Measurements from ENCODE around the gene R3HDM1.
"Not testable (repeated sequence)": the region's sequence is repeated elsewhere in the genome, so short reads cannot be mapped to it uniquely, and the experiment has no call there.

R3HDM1 gene

GRCh38 chr2:135530313-135531230, 712 bp upstream of the R3HDM1 start, which contains the start of gene ZRANB3:
Gene ZRANB3 (minus strand): TSS chr2:135531218.
- Histone ChIP-seq H3K4me1 (ENCODE audit: control insufficient read depth, insufficient read depth, low read length) (no peaks in the 10 kb centered on the region), H3K27me3 (ENCODE audit: control insufficient read depth, insufficient read depth, low read length) (no peaks in the 10 kb centered on the region), H3K36me3 (ENCODE audit: control insufficient read depth, insufficient read depth, low read length) (no peaks in the 10 kb centered on the region), H3K4me3 (ENCODE audit: low read length) (peak within 1 kb of the TSS; percentile 93), H3K9me3 (ENCODE audit: control insufficient read depth, insufficient read depth, low read length) (no peaks in the 10 kb centered on the region), H3K27ac (ENCODE audit: low read length) (no peak within 1 kb of the TSS)
- no CpG with 5 or more reads among the region's 46 CpGs for WGBS (ENCODE audit: insufficient coverage, insufficient read length)
- peak; percentile 95 for DNase-seq (ENCODE audit: low read depth, low spot score)

GRCh38 chr2:135532581-135532980, 1.3 kb downstream of the R3HDM1 start:
- H3K4me3 ChIP-seq (ENCODE audit: low read length): no peak overlapping the region
- no peak overlapping the region for H3K27ac ChIP-seq (ENCODE audit: low read length)
- no peaks in the 10 kb centered on the region for H3K4me1 ChIP-seq (ENCODE audit: control insufficient read depth, insufficient read depth, low read length)
- no peaks in the 10 kb centered on the region for H3K9me3 ChIP-seq (ENCODE audit: control insufficient read depth, insufficient read depth, low read length)
- no peak for DNase-seq (ENCODE audit: low read depth, low spot score)
- H3K27me3 ChIP-seq (ENCODE audit: control insufficient read depth, insufficient read depth, low read length): no peaks in the 10 kb centered on the region
- H3K36me3 ChIP-seq (ENCODE audit: control insufficient read depth, insufficient read depth, low read length): no peaks in the 10 kb centered on the region
- WGBS (ENCODE audit: insufficient coverage, insufficient read length): no CpG with 5 or more reads among the region's 3 CpGs

- not testable (repeated sequence) for H3K27me3 ChIP-seq (ENCODE audit: control insufficient read depth, insufficient read depth, low read length); H3K4me3 ChIP-seq (ENCODE audit: low read length); H3K9me3 ChIP-seq (ENCODE audit: control insufficient read depth, insufficient read depth, low read length); DNase-seq (ENCODE audit: low read depth, low spot score); H3K4me1 ChIP-seq (ENCODE audit: control insufficient read depth, insufficient read depth, low read length); H3K36me3 ChIP-seq (ENCODE audit: control insufficient read depth, insufficient read depth, low read length); H3K27ac ChIP-seq (ENCODE audit: low read length)
- no CpG with 5 or more reads among the region's 15 CpGs for WGBS (ENCODE audit: insufficient coverage, insufficient read length)
These were observed 2.3 kb downstream of the R3HDM1 start for GRCh38 chr2:135533545-135533944.

GRCh38 chr2:135546436-135546835, 15.2 kb downstream of the R3HDM1 start:
- Histone ChIP-seq H3K27me3 (ENCODE audit: control insufficient read depth, insufficient read depth, low read length) (no peaks in the 10 kb centered on the region), H3K4me1 (ENCODE audit: control insufficient read depth, insufficient read depth, low read length) (no peaks in the 10 kb centered on the region), H3K4me3 (ENCODE audit: low read length) (no peak overlapping the region), H3K36me3 (ENCODE audit: control insufficient read depth, insufficient read depth, low read length) (no peaks in the 10 kb centered on the region), H3K27ac (ENCODE audit: low read length) (no peak overlapping the region), H3K9me3 (ENCODE audit: control insufficient read depth, insufficient read depth, low read length) (no peaks in the 10 kb centered on the region)
- WGBS (ENCODE audit: insufficient coverage, insufficient read length): no CpG with 5 or more reads among the region's 3 CpGs
- DNase-seq (ENCODE audit: low read depth, low spot score): no peak

- no peaks in the 10 kb centered on the region for H3K9me3 ChIP-seq (ENCODE audit: control insufficient read depth, insufficient read depth, low read length)
- DNase-seq (ENCODE audit: low read depth, low spot score): no peak
- no peaks in the 10 kb centered on the region for H3K27me3 ChIP-seq (ENCODE audit: control insufficient read depth, insufficient read depth, low read length)
- no peak overlapping the region for H3K27ac ChIP-seq (ENCODE audit: low read length)
- no CpG with 5 or more reads among the region's 3 CpGs for WGBS (ENCODE audit: insufficient coverage, insufficient read length)
- H3K4me3 ChIP-seq (ENCODE audit: low read length): no peak overlapping the region
- H3K4me1 ChIP-seq (ENCODE audit: control insufficient read depth, insufficient read depth, low read length): no peaks in the 10 kb centered on the region
- no peaks in the 10 kb centered on the region for H3K36me3 ChIP-seq (ENCODE audit: control insufficient read depth, insufficient read depth, low read length)
These were observed 16.0 kb downstream of the R3HDM1 start for GRCh38 chr2:135547311-135547710.

- 100% methylated on average over 1 of the region's 5 CpGs for WGBS (ENCODE audit: insufficient coverage, insufficient read length)
- Histone ChIP-seq H3K36me3 (ENCODE audit: control insufficient read depth, insufficient read depth, low read length) (no peaks in the 10 kb centered on the region), H3K27ac (ENCODE audit: low read length) (no peak overlapping the region), H3K4me1 (ENCODE audit: control insufficient read depth, insufficient read depth, low read length) (no peaks in the 10 kb centered on the region), H3K9me3 (ENCODE audit: control insufficient read depth, insufficient read depth, low read length) (no peaks in the 10 kb centered on the region), H3K4me3 (ENCODE audit: low read length) (no peak overlapping the region), H3K27me3 (ENCODE audit: control insufficient read depth, insufficient read depth, low read length) (no peaks in the 10 kb centered on the region)
- no peak for DNase-seq (ENCODE audit: low read depth, low spot score)
These were observed 20.1 kb downstream of the R3HDM1 start for GRCh38 chr2:135551356-135551755.

- no CpG with 5 or more reads among the region's 4 CpGs for WGBS (ENCODE audit: insufficient coverage, insufficient read length)
- Histone ChIP-seq H3K9me3 (ENCODE audit: control insufficient read depth, insufficient read depth, low read length) (no peaks in the 10 kb centered on the region), H3K4me1 (ENCODE audit: control insufficient read depth, insufficient read depth, low read length) (no peaks in the 10 kb centered on the region), H3K27me3 (ENCODE audit: control insufficient read depth, insufficient read depth, low read length) (no peaks in the 10 kb centered on the region), H3K36me3 (ENCODE audit: control insufficient read depth, insufficient read depth, low read length) (no peaks in the 10 kb centered on the region), H3K27ac (ENCODE audit: low read length) (no peak overlapping the region), H3K4me3 (ENCODE audit: low read length) (no peak overlapping the region)
- DNase-seq (ENCODE audit: low read depth, low spot score): no peak
These were observed 21.6 kb downstream of the R3HDM1 start for GRCh38 chr2:135552887-135553286.

GRCh38 chr2:135555311-135555710, 24.0 kb downstream of the R3HDM1 start:
- Histone ChIP-seq H3K4me3 (ENCODE audit: low read length) (no peak overlapping the region), H3K27ac (ENCODE audit: low read length) (no peak overlapping the region), H3K27me3 (ENCODE audit: control insufficient read depth, insufficient read depth, low read length) (no peaks in the 10 kb centered on the region), H3K9me3 (ENCODE audit: control insufficient read depth, insufficient read depth, low read length) (no peaks in the 10 kb centered on the region), H3K36me3 (ENCODE audit: control insufficient read depth, insufficient read depth, low read length) (no peaks in the 10 kb centered on the region), H3K4me1 (ENCODE audit: control insufficient read depth, insufficient read depth, low read length) (no peaks in the 10 kb centered on the region)
- no peak for DNase-seq (ENCODE audit: low read depth, low spot score)
- no CpG with 5 or more reads among the region's 4 CpGs for WGBS (ENCODE audit: insufficient coverage, insufficient read length)

GRCh38 chr2:135557530-135557929, 26.2 kb downstream of the R3HDM1 start:
- DNase-seq (ENCODE audit: low read depth, low spot score): no peak
- Histone ChIP-seq H3K27ac (ENCODE audit: low read length) (no peak overlapping the region), H3K4me3 (ENCODE audit: low read length) (no peak overlapping the region), H3K27me3 (ENCODE audit: control insufficient read depth, insufficient read depth, low read length) (no peaks in the 10 kb centered on the region), H3K36me3 (ENCODE audit: control insufficient read depth, insufficient read depth, low read length) (no peaks in the 10 kb centered on the region), H3K9me3 (ENCODE audit: control insufficient read depth, insufficient read depth, low read length) (no peaks in the 10 kb centered on the region), H3K4me1 (ENCODE audit: control insufficient read depth, insufficient read depth, low read length) (no peaks in the 10 kb centered on the region)
- WGBS (ENCODE audit: insufficient coverage, insufficient read length): no CpG with 5 or more reads among the region's 1 CpG

GRCh38 chr2:135561925-135562324, 30.6 kb downstream of the R3HDM1 start:
- H3K27ac ChIP-seq (ENCODE audit: low read length): no peak overlapping the region
- no peaks in the 10 kb centered on the region for H3K36me3 ChIP-seq (ENCODE audit: control insufficient read depth, insufficient read depth, low read length)
- H3K4me1 ChIP-seq (ENCODE audit: control insufficient read depth, insufficient read depth, low read length): no peaks in the 10 kb centered on the region
- no peaks in the 10 kb centered on the region for H3K9me3 ChIP-seq (ENCODE audit: control insufficient read depth, insufficient read depth, low read length)
- no CpG with 5 or more reads among the region's 4 CpGs for WGBS (ENCODE audit: insufficient coverage, insufficient read length)
- no peak overlapping the region for H3K4me3 ChIP-seq (ENCODE audit: low read length)
- DNase-seq (ENCODE audit: low read depth, low spot score): no peak
- H3K27me3 ChIP-seq (ENCODE audit: control insufficient read depth, insufficient read depth, low read length): no peaks in the 10 kb centered on the region

- DNase-seq (ENCODE audit: low read depth, low spot score): no peak
- no CpG with 5 or more reads among the region's 4 CpGs for WGBS (ENCODE audit: insufficient coverage, insufficient read length)
- Histone ChIP-seq H3K9me3 (ENCODE audit: control insufficient read depth, insufficient read depth, low read length) (no peaks in the 10 kb centered on the region), H3K36me3 (ENCODE audit: control insufficient read depth, insufficient read depth, low read length) (no peaks in the 10 kb centered on the region), H3K27ac (ENCODE audit: low read length) (no peak overlapping the region), H3K27me3 (ENCODE audit: control insufficient read depth, insufficient read depth, low read length) (no peaks in the 10 kb centered on the region), H3K4me3 (ENCODE audit: low read length) (no peak overlapping the region), H3K4me1 (ENCODE audit: control insufficient read depth, insufficient read depth, low read length) (no peaks in the 10 kb centered on the region)
These were observed 32.5 kb downstream of the R3HDM1 start for GRCh38 chr2:135563793-135564192.

All from iPS DF 6.9 (cell line).